DND-41 (cell line): Measurements from ENCODE around the gene XPO6.

ENCODE experiments used
- CTCF ChIP-seq: IDR thresholded peaks from 2 replicates; pipeline ENCODE4 v1.5.1; 2012; ENCODE audit warnings: borderline replicate concordance, low read length, moderate library complexity, mild to moderate bottlenecking; ENCODE audit not compliant: poor library complexity, severe bottlenecking; ENCODE audit errors: extremely low read depth
- EZH2 ChIP-seq: IDR thresholded peaks from 3 replicates; pipeline ENCODE4 v1.6.1; 2012; ENCODE audit warnings: borderline replicate concordance, low read depth, mild to moderate bottlenecking, moderate library complexity, low read length, inconsistent platforms; ENCODE audit not compliant: severe bottlenecking

DNA sequence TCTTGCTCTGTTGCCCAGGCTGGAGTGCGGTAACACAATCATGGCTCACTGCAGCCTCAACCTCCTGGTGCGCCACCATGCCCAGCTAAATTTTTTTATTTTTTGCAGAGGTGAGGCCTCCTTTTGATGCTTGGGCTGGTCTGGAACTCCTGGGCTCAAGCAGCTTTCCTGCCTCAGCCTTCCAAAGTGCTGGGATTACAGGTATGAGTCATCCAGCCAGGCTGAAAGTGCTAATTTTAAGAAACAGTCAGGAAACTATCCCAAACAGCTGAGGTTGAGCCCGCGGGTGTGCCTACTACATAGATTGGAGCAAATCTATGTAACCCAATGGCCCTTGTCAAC lies 738 bp upstream of the XPO6 start:
- TF ChIP-seq CTCF: no peak
- TF ChIP-seq EZH2: no peak
